ENCODE measurements around the gene PRKCA.

GRCh38 chr17:66373944-66374817 is 71.8 kb downstream of the PRKCA start:
- no peak for TF ChIP-seq CTCF (IDR thresholded peaks at IDR 0.05)
- no peak for TF ChIP-seq POLR2AphosphoS5 (IDR thresholded peaks at IDR 0.05; ENCODE audit: insufficient read depth in 1 of 2, low read depth in 1 of 2)
- TF ChIP-seq POLR2A (IDR thresholded peaks at IDR 0.05), result no peak

All from vagina (tissue), 2 donors.